Fibroblast of lung (primary cell): ENCODE results near the gene NUDT22.

Source experiments
- CTCF ChIP-seq, 2 donors: IDR thresholded peaks in 1 of 2; conservative IDR thresholded peaks in 1 of 2; 1 replicate in 1 of 2; 2 replicates in 1 of 2; pipeline ENCODE4 v1.5.1; 2011 to 2012; ENCODE audit warnings: low read length in 2 of 2, control low read depth in 1 of 2, inconsistent platforms in 1 of 2, low read depth in 1 of 2, mild to moderate bottlenecking in 1 of 2
- EZH2 ChIP-seq: IDR thresholded peaks from 2 replicates; pipeline ENCODE4 v1.5.1; 2012; ENCODE audit warnings: low read length, control low read depth, mild to moderate bottlenecking; ENCODE audit errors: missing control alignments

- no peak for TF ChIP-seq CTCF (conservative IDR thresholded peaks at IDR 0.05 in 1 of 2, IDR thresholded peaks at IDR 0.05 in 1 of 2; ENCODE audit: low read depth in 1 of 2, low read length in 2 of 2)
- no peak for TF ChIP-seq EZH2
These were observed 17.3 kb downstream of the NUDT22 start for GRCh38 chr11:64243236-64243854.
